HG03439 (cell line): ENCODE data around the gene C20orf144.
"Not testable (repeated sequence)": the region's sequence is repeated elsewhere in the genome, so short reads cannot be mapped to it uniquely, and the experiment has no call there.

Experiments used
- ATAC-seq: cut with Tn5 transposase; IDR thresholded peaks from one replicate; pipeline ENCODE4 v1.9.1; 2021; ENCODE audit warnings: mild to moderate bottlenecking, moderate library complexity; ENCODE audit not compliant: unreplicated experiment

Gene C20orf144

DNA sequence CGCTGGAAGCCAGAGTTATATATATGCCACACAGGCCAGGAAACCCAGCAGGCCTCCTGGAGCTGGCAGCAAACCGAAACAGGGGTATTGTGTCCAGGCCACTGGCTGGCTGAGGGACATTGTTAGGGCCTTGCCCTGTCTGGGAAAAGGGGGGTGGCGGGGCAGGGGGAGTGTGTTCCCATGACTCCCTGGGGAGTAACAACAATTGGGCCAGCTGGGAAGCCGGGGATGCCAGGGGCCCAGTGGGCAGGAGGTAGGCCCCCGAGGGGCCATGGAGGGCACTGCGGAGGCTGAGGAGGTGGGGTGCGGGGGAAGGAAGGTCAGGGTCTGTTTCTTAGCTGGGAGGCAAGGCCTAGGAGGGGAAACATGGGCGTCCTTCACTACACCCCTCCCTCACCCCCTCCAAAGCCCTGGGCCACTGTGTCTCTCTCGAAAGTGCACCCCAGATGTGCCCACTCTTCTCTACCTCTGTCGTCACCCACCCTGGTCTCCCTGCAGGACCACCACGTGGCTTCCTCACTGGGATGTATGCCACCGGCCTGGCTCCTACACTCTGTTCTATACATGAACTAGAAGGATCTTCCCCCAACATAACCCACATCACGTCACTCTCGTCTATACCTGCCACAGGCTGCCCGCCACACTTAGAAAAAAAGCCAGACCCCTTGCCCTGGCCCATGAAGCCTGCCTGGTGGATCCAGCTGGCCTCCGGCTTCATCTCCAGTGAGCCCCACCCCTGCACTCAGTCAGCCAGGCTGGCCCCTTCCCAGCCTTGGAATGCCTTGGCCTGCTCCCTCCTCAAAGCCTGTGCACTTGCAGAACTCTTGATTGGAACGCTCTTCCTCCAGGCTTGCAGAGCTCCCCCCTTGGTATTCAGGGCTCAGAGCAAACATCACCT lies 31.9 kb downstream of the C20orf144 start:
- ATAC-seq: no peak

- ATAC-seq: no peak
Observed at GRCh38 chr20:33694639-33695012, 32.5 kb downstream of the C20orf144 start.

DNA sequence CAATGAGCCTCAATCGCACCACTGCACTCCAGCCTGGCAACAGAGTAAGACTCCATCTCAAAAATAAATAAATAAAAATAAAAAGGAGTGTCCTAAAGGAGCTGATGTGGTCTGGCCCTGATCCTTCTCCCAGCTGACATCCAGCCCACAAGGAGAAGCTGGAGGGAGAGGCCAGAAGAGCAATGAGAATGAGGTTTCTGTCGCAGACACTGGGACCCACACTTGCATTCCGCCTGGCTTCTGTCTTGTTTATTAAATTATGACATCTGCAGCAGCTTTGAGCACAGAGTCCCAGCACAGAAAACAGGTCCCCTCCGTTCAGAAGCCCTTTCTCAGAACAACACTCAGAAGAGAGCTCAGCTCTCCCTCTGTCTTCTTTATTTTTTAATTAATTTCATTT lies 34.3 kb downstream of the C20orf144 start:
- no peak for ATAC-seq

- no peak for ATAC-seq
Observed at GRCh38 chr20:33697129-33697528, 35.0 kb downstream of the C20orf144 start.

DNA sequence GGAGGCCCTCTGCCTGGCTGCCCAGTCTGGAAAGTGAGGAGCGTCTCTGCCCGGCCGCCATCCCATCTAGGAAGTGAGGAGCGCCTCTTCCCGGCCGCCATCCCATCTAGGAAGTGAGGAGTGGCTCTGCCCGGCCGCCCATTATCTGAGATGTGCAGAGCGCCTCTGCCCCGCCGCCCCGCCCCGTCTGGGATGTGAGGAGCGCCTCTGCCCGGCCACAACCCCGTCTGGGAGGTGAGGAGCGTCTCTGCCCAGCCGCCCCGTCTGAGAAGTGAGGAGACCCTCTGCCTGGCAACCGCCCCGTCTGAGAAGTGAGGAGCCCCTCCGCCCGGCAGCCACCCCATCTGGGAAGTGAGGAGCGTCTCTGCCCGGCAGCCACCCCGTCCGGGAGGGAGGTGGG lies 36.8 kb downstream of the C20orf144 start:
- ATAC-seq: not testable (repeated sequence)

- ATAC-seq: not testable (repeated sequence)
Observed at GRCh38 chr20:33700696-33701441, 38.7 kb downstream of the C20orf144 start.

DNA sequence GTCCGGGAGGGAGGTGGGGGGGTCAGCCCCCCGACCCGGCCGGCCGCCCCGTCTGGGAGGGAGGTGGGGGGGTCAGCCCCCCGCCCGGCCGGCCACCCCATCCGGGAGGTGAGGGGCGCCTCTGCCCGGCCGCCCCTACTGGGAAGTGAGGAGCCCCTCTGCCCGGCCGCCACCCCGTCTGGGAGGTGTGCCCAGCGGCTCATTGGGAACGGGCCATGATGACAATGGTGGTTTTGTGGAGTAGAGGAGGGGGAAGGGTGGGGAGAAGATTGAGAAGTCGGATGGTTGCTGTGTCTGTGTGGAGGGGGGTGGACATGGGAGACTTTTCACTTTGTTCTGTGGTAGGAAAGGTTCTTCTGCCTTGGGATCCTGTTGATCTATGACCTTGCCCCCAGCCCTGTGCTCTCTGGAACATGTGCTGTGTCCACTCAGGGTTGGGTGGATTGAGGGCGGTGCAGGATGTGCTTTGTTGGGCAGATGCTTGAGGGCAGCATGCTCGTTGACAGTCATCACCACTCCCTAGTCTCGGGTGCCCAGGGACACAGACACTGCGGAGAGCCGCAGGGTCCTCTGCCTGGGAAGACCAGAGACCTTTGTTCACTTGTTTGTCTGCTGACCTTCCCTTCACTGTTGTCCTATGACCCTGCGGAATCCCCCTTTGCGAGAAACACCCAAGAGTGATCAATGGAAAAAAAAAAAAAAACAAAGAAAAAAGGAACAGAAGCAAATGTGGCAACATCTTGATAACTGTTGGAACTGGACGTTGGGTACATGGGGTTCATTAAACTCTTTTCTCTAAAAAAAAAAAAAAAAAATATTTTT lies 39.7 kb downstream of the C20orf144 start:
- ATAC-seq: no peak

- no peak for ATAC-seq
Observed at GRCh38 chr20:33702861-33703260, 40.7 kb downstream of the C20orf144 start.

DNA sequence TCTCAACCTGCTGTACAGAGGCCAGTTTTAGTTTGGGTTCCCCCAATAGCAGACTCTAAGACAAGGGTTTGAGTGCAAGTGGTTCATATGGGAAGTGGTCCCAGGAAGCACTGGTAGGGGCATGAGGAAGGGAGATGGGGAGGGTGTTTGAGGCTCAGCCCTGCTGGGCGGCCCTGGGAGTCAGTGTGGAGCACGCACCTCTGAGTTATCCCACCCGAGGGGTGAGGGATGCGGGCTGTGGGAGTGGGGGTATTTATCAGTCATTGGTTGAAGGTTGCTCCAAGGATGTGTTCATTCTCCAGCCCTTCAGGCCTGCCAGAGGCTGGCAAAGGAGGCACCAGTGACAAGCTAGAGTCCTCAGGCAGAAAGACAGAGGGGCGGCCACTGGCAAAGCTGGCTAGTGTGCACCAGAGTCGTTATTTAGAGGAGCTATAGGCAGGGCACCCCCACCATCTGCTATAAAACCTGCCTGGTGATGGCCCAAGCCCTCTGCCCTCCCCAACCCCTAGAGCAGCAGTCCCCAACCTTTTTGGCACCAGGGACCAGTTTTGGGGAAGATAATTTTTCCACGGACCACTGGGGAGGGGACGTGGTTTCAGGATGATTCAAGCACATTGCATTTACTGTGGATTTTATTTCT lies 41.5 kb downstream of the C20orf144 start:
- ATAC-seq: no peak

DNA sequence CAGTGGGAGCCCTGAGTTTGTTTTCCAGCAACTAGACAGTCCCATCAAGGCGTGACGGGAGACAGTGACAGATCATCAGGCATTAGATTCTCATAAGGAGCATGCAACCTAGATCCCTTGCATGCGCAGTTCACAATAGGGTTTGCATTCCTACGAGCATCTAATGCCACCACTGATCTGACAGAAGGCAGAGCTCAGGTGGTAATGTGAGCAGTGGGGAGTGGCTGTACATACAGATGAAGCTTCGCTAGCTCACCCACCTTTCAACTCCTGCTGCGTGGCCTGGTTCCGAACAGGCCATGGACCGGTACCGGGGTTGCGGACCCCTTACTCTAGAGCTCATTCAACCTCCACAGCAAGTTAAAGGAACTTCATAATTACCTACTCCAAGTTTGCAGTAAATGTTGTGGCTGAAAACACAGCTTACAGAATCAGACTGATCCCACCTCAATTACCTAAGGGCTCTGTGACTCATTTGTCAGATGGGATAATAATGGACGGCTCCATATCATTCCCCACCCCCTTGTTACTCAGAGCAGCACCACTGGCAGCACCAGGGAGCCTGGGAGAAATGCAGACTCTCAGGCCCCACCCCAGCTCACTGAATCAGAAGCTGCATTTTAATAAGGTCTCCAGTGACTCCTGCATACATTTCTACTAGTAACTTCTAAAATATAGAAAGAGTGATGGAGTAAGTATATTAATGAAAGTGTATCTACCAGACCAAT lies 42.2 kb downstream of the C20orf144 start:
- ATAC-seq: no peak

DNA sequence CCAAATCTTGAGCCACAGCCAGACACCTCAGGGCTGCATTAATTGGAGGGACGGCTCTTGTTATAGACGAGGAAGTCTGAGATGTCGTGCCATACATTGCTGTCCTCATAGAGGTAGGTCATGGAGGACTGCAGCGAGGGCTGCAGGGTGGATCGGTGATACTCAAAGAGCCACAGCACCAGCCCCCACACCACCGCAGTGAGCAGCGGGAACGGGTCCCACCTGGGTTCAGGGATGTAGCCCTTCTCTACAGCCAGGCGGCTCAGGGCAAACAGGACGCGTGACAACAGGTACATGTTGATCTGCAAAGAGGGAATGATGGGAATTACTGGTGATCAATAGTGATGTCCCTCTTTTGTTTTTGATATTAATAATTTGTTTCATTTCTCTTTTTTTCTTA lies 45.5 kb downstream of the C20orf144 start:
- ATAC-seq: no peak

DNA sequence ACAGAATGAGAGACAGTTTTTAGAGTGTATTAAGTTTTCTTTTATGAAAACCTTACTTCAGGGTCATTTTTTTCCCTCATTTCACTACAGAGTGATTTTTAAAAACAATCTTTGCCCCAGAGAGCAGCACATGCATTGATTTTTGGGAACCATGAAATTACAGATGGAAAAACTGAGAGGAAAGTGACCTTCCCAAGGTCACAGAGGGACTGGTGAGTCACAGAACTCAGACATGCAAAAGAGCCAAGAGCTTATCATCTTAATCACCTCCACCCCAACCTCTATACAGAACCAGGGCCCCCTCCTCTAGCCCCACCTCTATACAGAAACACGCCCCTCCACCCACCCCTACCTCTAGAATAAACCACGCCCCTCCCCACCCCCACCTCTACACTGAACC lies 47.3 kb downstream of the C20orf144 start:
- ATAC-seq: no peak

- ATAC-seq: no peak
Observed at GRCh38 chr20:33709905-33710541, 47.9 kb downstream of the C20orf144 start.

- ATAC-seq: no peak
Observed at GRCh38 chr20:33710681-33711445, 48.7 kb downstream of the C20orf144 start.

GRCh38 chr20:33711446-33711738 lies 49.3 kb downstream of the C20orf144 start:
- no peak for ATAC-seq
